GM15510 (cell line): ENCODE data around the gene IFT81.

Source experiments
- POLR2A ChIP-seq: IDR thresholded peaks from 3 replicates; pipeline ENCODE4 v1.6.1; 2011; ENCODE audit warnings: borderline replicate concordance; ENCODE audit not compliant: insufficient read length; ENCODE audit errors: extremely low read depth

The IFT81 gene

DNA sequence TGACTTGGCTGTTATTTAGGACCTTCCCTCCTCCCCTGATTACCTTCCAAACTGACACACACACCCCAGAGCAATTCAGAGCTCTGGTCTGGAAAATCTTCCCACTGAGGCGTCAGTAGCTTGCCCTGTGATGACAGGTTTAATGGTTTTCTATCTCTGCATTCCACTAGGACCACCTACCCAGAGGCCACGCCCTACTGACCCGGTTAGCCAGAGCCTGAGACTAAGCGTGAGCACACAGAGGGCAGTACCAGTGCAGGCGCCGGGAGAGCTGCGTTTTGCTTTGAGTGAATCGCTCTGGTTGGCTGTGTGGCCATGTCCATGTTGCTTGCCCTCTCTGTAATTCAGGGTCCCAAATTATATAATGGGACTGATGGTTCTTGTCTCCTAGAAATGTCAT, 120.7 kb downstream of the IFT81 start:
- no peak for TF ChIP-seq POLR2A

DNA sequence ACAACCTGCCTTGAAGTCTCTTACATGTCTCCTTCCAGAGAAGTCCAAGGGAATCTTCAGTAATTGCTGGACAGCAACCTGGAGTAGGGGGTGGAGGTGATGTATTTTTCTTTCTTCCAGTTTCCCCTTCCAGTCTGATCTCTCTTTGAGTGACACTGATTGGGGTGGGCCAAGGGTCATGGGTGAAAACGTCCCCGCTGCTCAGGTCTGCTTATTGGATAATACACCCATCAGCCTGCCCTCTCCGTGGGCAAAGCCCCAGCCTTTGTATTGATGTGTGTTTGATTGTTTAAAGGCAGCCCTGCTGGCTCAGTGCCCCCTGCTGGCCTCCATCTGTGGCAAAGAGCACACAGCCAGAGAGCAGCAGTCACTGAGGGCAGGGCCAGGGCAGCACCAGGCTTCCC, 121.2 kb downstream of the IFT81 start:
- no peak for TF ChIP-seq POLR2A

DNA sequence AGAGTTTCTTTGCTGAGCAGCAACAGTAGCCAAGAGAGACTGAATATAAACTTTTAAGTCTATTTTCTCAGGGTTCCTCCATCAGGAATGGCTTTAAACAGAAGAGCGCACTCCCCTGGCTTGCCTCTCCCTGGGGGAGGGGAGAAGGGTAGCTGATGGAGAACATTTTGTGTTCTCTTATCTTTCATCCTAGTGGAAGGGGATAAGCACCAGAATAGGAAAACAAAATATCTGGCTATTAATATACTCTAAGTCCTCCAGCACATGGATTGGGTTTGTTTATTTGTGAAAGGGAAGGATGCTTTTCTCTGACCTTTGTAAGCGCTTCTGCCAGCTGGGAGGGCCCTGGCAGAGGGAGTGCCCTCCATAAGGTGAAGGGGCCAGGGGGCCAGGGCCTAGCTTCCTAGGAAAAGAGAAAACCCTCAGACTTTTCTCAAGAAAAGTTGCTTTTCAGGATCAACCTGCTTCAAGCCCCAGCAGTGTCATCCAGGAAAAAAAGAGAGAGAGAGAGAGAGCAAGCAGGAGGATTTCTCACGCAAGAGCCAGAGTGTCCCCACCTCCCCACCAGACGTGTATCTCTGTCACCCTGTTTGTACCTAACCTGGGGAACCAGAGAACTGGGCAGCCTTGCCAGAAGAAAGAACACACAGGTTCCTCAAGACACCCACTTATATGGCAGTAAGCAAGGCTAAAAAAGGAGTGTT, 122.6 kb downstream of the IFT81 start:
- no peak for TF ChIP-seq POLR2A

DNA sequence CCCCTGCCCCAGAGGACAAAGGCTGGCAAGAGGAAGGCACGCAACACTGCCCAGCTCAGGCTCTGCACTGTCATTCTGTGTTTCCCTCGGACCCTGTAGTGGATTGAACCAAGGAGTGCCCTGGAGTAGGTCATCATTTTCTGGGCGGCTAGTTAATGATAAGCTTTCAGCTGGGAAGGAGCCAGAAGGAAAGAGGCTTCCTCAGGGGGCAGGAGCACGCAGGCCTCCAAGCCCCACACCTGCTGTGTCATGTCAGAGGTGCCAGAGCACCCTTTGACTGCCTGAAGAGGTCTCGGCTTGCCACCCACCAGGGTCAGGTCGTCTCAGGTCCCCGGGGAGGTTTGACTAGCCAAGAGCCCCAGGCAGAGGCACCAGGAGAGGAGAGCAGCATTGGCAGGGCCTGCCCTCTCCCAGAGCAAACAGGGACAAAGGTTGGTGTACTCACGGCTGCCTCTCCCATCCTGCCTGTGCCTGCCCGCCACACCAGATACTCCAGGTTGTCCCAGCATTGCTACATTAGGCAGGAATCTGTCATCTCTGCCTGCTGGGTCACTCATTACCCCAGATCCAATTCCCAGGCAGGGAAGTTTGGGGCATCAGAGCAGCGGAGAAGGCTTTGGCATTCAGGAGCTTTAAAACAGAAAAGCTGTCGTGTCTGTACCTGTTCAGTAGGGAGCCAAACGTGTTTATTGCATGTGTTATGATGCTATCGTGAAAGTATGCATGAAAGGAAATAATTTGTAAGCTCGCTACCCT, 123.4 kb downstream of the IFT81 start:
- no peak for TF ChIP-seq POLR2A

DNA sequence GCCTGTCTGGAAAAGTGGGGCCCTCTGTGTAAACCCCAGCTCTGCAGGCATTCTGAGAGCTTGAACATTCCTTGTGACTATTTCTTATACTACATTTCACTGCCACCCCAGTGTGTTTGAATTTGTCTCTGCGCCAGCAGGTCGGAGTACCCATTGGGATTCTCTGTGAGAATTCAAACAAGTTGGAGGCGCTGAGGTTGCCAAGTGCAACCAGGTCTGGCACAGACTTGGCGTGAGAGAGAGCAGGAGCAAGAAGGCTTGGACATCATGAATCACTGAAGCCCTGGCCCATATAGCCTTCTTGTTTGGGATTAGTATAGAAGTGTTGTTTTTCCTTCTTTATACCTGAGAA, 123.9 kb downstream of the IFT81 start:
- no peak for TF ChIP-seq POLR2A

DNA sequence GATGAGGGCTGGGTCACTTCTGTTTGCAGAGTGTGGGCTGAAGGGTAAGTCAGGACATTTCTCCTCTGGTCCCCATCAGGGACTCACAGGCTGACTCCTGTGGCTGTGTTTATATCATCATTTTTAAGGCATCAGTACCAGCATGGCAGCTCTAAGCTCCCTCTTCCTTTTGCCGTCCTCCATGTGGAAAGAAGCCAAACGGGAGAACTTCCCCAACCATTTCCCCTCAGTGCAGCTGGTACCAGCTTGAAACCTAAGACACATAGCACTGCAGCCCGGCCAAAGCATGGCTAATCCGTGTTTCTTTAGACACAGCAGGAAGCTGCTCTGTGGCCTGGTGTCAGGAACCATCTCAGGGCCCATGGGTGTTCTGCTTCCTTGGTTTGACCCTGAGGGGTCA, 124.9 kb downstream of the IFT81 start:
- no peak for TF ChIP-seq POLR2A

DNA sequence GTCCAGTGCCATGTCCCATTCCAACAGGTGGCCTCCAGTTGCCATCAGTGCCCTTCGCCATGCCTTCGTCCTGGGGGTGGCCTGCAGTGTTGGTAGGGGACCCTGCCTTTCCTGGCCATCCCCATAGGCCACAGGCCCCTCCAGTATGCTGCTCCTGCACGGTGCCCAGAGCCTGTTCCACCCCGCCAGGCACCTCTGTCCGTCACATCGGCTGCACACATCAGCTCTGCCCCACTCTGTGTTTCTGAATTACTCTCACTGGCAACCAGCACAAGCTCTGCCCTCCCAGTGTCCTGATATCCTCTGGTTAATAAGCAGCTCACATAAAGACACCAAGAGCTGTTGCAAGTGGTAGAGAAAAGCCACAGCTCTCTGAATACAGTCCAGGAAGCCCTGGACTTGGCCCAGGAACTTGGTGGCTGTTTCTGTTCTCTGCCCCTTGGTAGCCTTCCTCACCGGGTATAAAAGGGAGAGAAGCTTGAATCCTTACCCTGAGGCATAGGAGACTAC, 125.6 kb downstream of the IFT81 start:
- TF ChIP-seq POLR2A: no peak

DNA sequence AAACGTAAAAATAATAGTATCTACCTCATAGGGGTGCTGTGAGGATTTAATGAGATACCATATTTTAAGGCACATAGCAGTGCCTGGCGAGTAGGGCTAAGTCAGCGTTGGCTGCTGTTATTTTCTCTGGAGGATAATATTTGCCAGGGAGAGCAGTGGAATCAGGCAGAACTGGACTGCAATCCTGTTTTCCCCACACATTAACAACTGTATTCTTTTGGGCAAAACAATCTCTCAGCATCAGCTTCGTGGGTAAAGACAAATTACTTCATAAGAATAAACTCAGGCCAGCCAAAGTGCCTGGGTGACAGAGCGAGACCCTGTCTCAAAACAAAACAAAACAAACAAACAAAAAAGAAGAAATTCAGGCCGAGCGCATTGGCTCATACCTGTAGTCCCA, 127.2 kb downstream of the IFT81 start:
- no peak for TF ChIP-seq POLR2A

DNA sequence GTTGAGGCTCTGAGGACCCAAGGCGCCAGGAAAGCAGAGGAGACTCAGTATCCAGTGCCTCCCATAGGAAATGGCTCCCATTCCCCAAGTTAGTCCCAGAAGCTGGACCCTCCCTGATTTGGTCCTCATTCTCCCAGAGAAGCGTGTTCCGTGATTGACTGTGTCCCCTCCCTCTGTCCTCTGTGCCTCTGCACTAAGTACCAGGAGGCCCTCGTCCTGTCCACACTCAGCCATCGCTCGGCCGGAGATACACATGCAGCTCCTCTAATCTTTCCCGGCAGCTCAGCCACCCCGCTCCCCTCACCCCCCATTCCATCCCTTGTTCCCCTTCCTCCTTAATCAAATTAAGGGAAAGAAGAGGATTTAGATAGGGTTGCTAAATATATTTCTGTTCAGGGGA, 128.6 kb downstream of the IFT81 start:
- no peak for TF ChIP-seq POLR2A

DNA sequence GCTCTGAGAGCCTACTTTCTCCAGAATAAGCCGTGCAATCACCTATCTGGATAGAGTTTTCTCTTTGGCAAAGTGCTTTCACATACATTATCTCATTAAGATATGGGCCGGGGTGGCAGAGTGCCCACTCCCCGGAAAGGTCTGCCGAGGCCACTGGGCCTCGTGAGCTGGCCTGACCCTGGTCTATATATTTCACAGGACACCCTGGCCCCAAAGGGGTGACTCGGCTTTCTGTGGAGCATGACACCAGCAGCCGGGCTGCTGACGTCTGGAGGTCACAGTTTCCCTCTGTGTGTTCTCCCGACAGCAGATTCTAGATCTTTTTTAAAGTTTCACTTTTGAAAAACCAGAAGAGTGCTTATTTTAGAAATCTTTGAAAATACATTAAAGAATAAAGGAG, 129.0 kb downstream of the IFT81 start:
- no peak for TF ChIP-seq POLR2A

DNA sequence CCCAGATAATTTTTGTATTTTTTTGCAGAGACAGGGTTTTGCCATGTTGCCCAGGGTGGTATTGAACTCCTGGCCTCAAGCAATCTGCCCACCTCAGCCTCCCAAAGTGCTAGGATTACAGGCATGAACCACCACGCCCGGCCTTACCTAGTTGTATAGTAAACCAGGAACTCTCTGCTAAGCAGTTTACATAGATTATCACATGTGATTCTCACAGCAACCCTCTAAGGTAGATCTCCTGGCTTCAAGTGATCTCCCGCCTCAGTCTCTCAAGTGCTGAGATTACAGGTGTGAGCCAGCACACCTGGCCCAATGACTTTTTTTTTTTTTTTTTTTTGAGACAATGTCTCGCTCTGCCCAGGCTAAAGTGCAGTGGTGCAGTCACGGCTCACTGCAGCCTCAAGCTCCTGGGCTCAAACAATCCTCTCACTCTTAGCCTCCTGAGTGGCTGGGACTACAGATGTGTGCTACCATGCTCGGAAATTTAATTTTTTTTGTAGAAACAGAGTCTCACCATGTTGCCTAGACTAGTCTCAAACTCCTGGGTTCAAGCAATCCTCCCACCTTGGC, 130.9 kb downstream of the IFT81 start:
- no peak for TF ChIP-seq POLR2A

DNA sequence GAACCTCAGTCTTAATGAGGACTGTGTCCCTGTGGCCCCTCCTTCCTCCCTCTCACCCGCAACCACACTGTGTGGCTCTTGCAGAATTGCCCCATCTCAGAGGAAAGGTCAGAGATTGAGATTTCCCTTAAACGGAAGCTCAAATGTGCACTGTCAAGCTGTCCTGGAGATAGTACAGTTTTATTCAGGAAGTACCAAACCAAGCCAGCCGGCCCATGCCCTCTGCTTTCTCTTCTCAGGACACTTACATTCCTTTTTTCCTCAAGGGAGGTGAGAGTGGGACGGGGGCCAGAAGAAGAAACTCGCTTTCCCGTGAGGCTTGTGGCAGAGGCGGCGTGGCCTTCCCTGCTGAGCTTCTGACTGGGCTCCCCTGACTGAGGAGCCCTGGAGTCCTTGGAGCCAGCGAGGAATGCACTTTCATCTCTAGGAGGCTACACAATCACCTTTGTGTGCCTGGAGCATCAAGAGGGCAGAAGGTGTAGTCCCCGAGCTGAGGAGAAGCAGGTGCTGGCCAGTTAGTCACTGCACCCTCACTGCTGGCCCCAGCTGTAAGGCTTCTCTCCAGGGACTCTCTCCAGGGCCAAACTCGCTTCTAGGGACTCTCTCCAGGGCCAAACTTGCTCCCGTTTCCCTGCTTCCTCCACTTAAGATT, 132.7 kb downstream of the IFT81 start:
- TF ChIP-seq POLR2A: no peak

DNA sequence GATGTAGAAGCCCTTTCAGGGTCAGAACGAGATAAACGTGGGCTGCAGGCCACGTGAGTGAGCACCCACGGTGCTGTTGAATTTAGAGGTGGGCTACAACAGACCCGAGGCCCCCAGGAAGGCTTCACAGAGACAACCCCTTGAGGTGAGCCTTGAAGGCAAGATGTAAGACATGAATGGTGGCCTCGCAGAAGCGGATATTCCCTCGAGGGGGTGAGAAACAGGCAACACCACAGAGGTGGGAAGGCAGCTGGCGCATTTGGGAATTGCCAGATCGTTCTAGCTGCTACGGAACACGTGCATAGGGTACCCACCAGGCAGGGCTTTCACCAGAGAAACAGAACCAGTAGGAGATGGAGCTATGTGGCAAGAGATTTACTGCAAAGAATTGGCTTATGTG, 134.3 kb downstream of the IFT81 start:
- no peak for TF ChIP-seq POLR2A

DNA sequence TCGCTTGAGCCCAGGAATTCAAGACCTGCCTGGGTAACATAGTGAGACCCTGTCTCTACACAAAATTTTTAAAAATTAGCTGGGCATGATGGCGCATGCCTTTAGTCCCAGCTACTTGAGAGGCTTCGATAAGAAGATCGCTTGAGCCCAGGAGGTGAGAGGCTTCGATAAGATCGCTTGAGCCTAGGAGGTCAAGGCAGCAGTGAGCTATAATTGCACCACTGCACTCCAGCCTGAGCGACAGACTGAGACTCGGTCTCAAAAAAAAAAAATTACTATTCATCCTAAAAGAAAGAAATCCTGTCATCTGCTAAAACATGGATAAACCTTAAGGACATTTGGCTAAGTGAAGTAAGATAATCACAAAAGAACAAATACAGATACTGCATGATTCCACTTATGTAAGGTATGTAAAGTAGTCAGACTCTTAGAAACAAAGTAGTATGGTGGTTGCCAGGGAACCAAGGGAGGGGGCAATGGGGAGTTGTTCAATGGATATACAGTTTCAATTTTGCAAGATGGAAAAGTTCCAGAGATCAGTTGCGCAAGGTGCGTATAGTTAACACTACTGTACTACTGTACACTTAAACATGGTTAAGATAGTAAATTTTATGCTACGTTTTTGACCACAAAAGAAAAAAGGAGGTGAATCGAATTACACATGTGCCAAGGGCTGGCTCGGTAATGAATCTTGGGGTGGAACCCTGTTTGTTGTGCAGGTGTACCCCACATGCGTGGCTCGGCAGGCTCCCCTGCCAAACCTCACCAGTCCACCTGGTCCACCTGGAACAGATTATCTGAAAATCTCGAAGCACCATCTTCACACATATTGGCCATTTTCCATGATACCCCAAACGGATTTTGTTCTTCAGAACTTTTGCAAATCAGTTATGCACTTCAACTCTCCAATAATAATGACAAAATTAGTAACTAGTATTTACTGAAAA, 138.6 kb downstream of the IFT81 start:
- no peak for TF ChIP-seq POLR2A
